Fibroblast of skin of back (primary cell): ENCODE measurements around the gene TTC28.
"Not testable (repeated sequence)": the region's sequence is repeated elsewhere in the genome, so short reads cannot be mapped to it uniquely, and the experiment has no call there.

Source experiments
- DNase-seq: peaks from one replicate; pipeline ENCODE4 v3.0.0-alpha.2; 2013

TTC28 gene

GRCh38 chr22:28553108-28553866, 126.4 kb downstream of the TTC28 start:
- not testable (repeated sequence) for DNase-seq

GRCh38 chr22:28548406-28548805, 131.2 kb downstream of the TTC28 start:
- no peak for DNase-seq

GRCh38 chr22:28547132-28547842, 132.4 kb downstream of the TTC28 start:
- DNase-seq: peak; percentile 87

- DNase-seq: peak; percentile 2
Observed at GRCh38 chr22:28544431-28544868, 135.2 kb downstream of the TTC28 start.

- no peak for DNase-seq
Observed at GRCh38 chr22:28542980-28543621, 136.5 kb downstream of the TTC28 start.

GRCh38 chr22:28541137-28541536, 138.5 kb downstream of the TTC28 start:
- DNase-seq: no peak

- no peak for DNase-seq
Observed at GRCh38 chr22:28538922-28539321, 140.7 kb downstream of the TTC28 start.

- not testable (repeated sequence) for DNase-seq
Observed at GRCh38 chr22:28530565-28530964, 149.1 kb downstream of the TTC28 start.

- DNase-seq: not testable (repeated sequence)
Observed at GRCh38 chr22:28529144-28529543, 150.5 kb downstream of the TTC28 start.

GRCh38 chr22:28521451-28521850, 158.2 kb downstream of the TTC28 start:
- no peak for DNase-seq

- peak; percentile 9 for DNase-seq
Observed at GRCh38 chr22:28514321-28514821, 165.3 kb downstream of the TTC28 start.

GRCh38 chr22:28512387-28512786, 167.3 kb downstream of the TTC28 start:
- not testable (repeated sequence) for DNase-seq

GRCh38 chr22:28507896-28508295, 171.7 kb downstream of the TTC28 start:
- DNase-seq: no peak

- DNase-seq: no peak
Observed at GRCh38 chr22:28506150-28506535, 173.5 kb downstream of the TTC28 start.

- no peak for DNase-seq
Observed at GRCh38 chr22:28505416-28506149, 174.1 kb downstream of the TTC28 start.

GRCh38 chr22:28500006-28500405, 179.6 kb downstream of the TTC28 start:
- DNase-seq: no peak

- no peak for DNase-seq
Observed at GRCh38 chr22:28498044-28498443, 181.6 kb downstream of the TTC28 start.

- DNase-seq: peak; percentile 5
Observed at GRCh38 chr22:28497188-28497587, 182.5 kb downstream of the TTC28 start.

- not testable (repeated sequence) for DNase-seq
Observed at GRCh38 chr22:28491289-28491688, 188.4 kb downstream of the TTC28 start.

- DNase-seq: no peak
Observed at GRCh38 chr22:28488825-28489224, 190.8 kb downstream of the TTC28 start.

- DNase-seq: no peak
Observed at GRCh38 chr22:28484662-28485061, 195.0 kb downstream of the TTC28 start.

- DNase-seq: no peak
Observed at GRCh38 chr22:28481725-28482124, 197.9 kb downstream of the TTC28 start.
